Panc1 (cell line): ENCODE data around the gene CYB5B. TPM values are rescaled to one million over a fixed set of nuclear protein-coding genes. Genes with fewer than 3 reads are reported as not detected.

ENCODE experiments used
- ATAC-seq: fragments of 200-7000 bp; cut with Tn5 transposase; 2 replicates; pipeline ENCODE4 v1.9.1; 2020; ENCODE audit warnings: mild to moderate bottlenecking, moderate library complexity
- BruUV-seq: library from RNA; stranded (reverse); fragments of 400-500 nt; replicated peaks from 2 replicates; lab custom pipeline; 2021; lab: Mats Ljungman, UMichigan
- CTCF ChIA-PET: fragments of 300-600 bp; sonication (Branson Sonifier 250); formaldehyde crosslinking; loops from one replicate; lab custom pipeline; 2022; ENCODE audit warnings: antibody characterized with exemption; lab: Charles Lee
- POLR2A ChIA-PET: fragments of 300-600 bp; sonication (Branson Sonifier 250); formaldehyde crosslinking; loops from one replicate; lab custom pipeline; 2022; ENCODE audit warnings: antibody characterized with exemption; lab: Charles Lee
- DNase-seq: peaks from one replicate; pipeline ENCODE4 v3.0.0-alpha.2; 2010; ENCODE audit warnings: low read depth, low spot score
- H3K27ac ChIP-seq: 2 replicates; pipeline ENCODE4 v1.5.1; 2011; ENCODE audit warnings: mild to moderate bottlenecking, low read length, inconsistent platforms
- H3K27me3 ChIP-seq: fragments of 200-500 bp; sonication (Bioruptor generic); 2 replicates; pipeline ENCODE4 v1.6.0; 2014; ENCODE audit warnings: low read length, inconsistent platforms; ENCODE audit not compliant: control insufficient read depth, insufficient read depth
- H3K36me3 ChIP-seq: fragments of 200-500 bp; sonication (Bioruptor generic); 2 replicates; pipeline ENCODE4 v1.5.1; 2014; ENCODE audit warnings: inconsistent platforms, mild to moderate bottlenecking, low read length, moderate library complexity; ENCODE audit not compliant: control insufficient read depth, insufficient read depth
- H3K4me1 ChIP-seq: 2 replicates; pipeline ENCODE4 v1.5.1; 2011; ENCODE audit warnings: inconsistent platforms, mild to moderate bottlenecking, low read length, moderate library complexity; ENCODE audit not compliant: control insufficient read depth, insufficient read depth
- H3K4me3 ChIP-seq, 2 experiments: 2 replicates each; pipeline ENCODE4 v1.5.1; 2011 to 2012; ENCODE audit warnings: low read depth in 2 of 2, low read length in 2 of 2, mild to moderate bottlenecking in 2 of 2, inconsistent platforms in 1 of 2, moderate library complexity in 1 of 2
- H3K9me3 ChIP-seq: fragments of 200-500 bp; sonication (Bioruptor generic); 2 replicates; pipeline ENCODE4 v1.5.1; 2014; ENCODE audit warnings: low read depth, mild to moderate bottlenecking, inconsistent platforms, low read length, moderate library complexity; ENCODE audit not compliant: control insufficient read depth, insufficient read depth
- POLR2AphosphoS5 ChIP-seq: IDR thresholded peaks from 2 replicates; pipeline ENCODE4 v1.6.1; 2012; ENCODE audit warnings: mild to moderate bottlenecking, low read depth, low read length, moderate library complexity
- SIN3A ChIP-seq: IDR thresholded peaks from 2 replicates; pipeline ENCODE4 v1.6.1; 2012; ENCODE audit warnings: low read depth, mild to moderate bottlenecking, low read length, moderate library complexity, borderline replicate concordance; ENCODE audit not compliant: insufficient read depth
- TCF7L2 ChIP-seq: IDR thresholded peaks from 2 replicates; pipeline ENCODE4 v1.6.1; 2011; ENCODE audit warnings: mild to moderate bottlenecking, low read depth, low read length, inconsistent platforms
- in situ Hi-C: cut with HindIII; loops from 2 replicates; pipeline ENCODE4 v1.10.0; 2016; ENCODE audit warnings: low sequenced_read_pairs, low pct_unique_long_range_greater_than_20kb
- intact Hi-C: fragments of 100-400 bp; cut with micrococcal nuclease; formaldehyde crosslinking; loops from one replicate; pipeline ENCODE4 v1.10.0; 2022; ENCODE audit not compliant: unreplicated experiment
- total RNA-seq: library from RNA; stranded (reverse); gene quantifications from one replicate; pipeline ENCODE4 v1.2.1, GENCODE V29; 2021; ENCODE audit not compliant: unreplicated experiment
- TF ChIP-seq, protein P1 (sequence below): fragments of 450-650 bp; IDR thresholded peaks from 2 replicates; pipeline ENCODE4 v1.5.1; 2017; ENCODE audit warnings: mild to moderate bottlenecking
- TF ChIP-seq, protein P2 (sequence below), 2 experiments: IDR thresholded peaks; 2 replicates each; pipeline ENCODE4 v1.6.1; 2011 to 2012; ENCODE audit warnings: low read depth in 2 of 2, control low read depth in 1 of 2, low read length in 1 of 2, mild to moderate bottlenecking in 1 of 2, moderate library complexity in 1 of 2; ENCODE audit not compliant: insufficient read depth in 1 of 2

Gene CYB5B
- total RNA-seq, 1 experiment from 2014 or later: 326 TPM

DNA sequence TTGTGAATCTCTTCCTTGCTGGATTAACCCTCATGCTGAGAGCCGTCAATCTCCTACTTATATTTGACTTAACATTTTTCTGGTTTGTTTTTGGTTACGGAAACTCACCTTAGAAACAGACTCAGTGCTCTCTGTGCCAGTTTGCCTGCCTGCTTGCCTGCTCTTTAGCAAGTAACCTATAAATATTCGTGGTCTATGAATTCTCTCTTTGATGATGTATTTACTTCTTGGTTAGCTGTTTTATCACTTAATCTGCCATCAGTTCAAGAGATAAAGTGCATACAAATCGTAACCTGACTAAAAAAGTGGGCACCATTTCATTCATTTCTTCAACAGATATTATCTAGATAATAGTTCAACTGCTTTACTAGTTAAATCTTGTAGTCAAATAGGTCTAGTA, 26.7 kb downstream of the CYB5B start:
- ChIA-PET CTCF (no interaction called here), POLR2A (no interaction called here)
- intact Hi-C loops: no loop called here
- TF ChIP-seq, protein P1, sequence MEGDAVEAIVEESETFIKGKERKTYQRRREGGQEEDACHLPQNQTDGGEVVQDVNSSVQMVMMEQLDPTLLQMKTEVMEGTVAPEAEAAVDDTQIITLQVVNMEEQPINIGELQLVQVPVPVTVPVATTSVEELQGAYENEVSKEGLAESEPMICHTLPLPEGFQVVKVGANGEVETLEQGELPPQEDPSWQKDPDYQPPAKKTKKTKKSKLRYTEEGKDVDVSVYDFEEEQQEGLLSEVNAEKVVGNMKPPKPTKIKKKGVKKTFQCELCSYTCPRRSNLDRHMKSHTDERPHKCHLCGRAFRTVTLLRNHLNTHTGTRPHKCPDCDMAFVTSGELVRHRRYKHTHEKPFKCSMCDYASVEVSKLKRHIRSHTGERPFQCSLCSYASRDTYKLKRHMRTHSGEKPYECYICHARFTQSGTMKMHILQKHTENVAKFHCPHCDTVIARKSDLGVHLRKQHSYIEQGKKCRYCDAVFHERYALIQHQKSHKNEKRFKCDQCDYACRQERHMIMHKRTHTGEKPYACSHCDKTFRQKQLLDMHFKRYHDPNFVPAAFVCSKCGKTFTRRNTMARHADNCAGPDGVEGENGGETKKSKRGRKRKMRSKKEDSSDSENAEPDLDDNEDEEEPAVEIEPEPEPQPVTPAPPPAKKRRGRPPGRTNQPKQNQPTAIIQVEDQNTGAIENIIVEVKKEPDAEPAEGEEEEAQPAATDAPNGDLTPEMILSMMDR: no peak
- no peak for TF ChIP-seq SIN3A
- TF ChIP-seq TCF7L2: peak; percentile 65
- H3K4me3 ChIP-seq: no peak overlapping the region
- peaks cover 30% of the 10 kb centered on the region for H3K4me1 ChIP-seq
- no peak for DNase-seq
- in situ Hi-C loops: no loop called here
- H3K36me3 ChIP-seq: peaks cover 26% of the 10 kb centered on the region
- H3K9me3 ChIP-seq: no peaks in the 10 kb centered on the region
- peak overlapping the region; percentile 74; the same call in 1 of the 2 replicates for H3K27ac ChIP-seq
- no peaks in the 10 kb centered on the region for H3K27me3 ChIP-seq
- ATAC-seq: no peak
- BruUV-seq: TSS peak; percentile 42

DNA sequence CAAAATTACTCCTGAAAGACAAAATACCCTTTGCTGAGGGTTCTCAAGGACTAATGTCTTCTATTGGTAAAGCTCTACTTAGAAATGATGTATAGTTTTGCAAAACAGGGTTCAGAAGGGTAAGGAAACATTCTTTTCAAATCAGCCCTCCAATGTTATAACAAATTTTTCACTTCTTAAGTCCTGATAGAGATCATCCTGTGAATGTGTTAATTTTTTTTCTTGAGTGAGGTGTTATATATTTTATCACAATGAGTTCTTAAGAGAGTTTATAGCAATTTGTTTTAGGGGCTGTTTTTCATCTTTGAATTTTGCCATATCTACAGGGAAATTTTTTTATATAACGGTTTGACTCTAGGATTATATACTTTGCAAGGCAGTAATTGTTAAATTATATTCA, 29.5 kb downstream of the CYB5B start:
- DNase-seq (no peak), ATAC-seq (no peak)
- intact Hi-C loops: no loop called here
- Histone ChIP-seq H3K27ac (no peak overlapping the region), H3K9me3 (no peaks in the 10 kb centered on the region), H3K36me3 (peaks cover 29% of the 10 kb centered on the region), H3K4me3 (no peak overlapping the region), H3K27me3 (no peaks in the 10 kb centered on the region), H3K4me1 (peaks cover 21% of the 10 kb centered on the region)
- POLR2A ChIA-PET: no interaction called here
- TF ChIP-seq TCF7L2: no peak
- TF ChIP-seq, protein P1: no peak
- TF ChIP-seq, protein P2, sequence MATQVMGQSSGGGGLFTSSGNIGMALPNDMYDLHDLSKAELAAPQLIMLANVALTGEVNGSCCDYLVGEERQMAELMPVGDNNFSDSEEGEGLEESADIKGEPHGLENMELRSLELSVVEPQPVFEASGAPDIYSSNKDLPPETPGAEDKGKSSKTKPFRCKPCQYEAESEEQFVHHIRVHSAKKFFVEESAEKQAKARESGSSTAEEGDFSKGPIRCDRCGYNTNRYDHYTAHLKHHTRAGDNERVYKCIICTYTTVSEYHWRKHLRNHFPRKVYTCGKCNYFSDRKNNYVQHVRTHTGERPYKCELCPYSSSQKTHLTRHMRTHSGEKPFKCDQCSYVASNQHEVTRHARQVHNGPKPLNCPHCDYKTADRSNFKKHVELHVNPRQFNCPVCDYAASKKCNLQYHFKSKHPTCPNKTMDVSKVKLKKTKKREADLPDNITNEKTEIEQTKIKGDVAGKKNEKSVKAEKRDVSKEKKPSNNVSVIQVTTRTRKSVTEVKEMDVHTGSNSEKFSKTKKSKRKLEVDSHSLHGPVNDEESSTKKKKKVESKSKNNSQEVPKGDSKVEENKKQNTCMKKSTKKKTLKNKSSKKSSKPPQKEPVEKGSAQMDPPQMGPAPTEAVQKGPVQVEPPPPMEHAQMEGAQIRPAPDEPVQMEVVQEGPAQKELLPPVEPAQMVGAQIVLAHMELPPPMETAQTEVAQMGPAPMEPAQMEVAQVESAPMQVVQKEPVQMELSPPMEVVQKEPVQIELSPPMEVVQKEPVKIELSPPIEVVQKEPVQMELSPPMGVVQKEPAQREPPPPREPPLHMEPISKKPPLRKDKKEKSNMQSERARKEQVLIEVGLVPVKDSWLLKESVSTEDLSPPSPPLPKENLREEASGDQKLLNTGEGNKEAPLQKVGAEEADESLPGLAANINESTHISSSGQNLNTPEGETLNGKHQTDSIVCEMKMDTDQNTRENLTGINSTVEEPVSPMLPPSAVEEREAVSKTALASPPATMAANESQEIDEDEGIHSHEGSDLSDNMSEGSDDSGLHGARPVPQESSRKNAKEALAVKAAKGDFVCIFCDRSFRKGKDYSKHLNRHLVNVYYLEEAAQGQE (IDR thresholded peaks at IDR 0.05; ENCODE audit: insufficient read depth in 1 of 2, low read depth in 2 of 2, low read length in 1 of 2): no peak
- no peak for TF ChIP-seq SIN3A
- no peak for TF ChIP-seq POLR2AphosphoS5
- CTCF ChIA-PET: no interaction called here
- no TSS peak for BruUV-seq
- in situ Hi-C loops: no loop called here
